ENCODE data around the gene EHMT1.
A peak's percentile ranks its signal among the peaks of the same experiment; 100 is the strongest.

EHMT1 gene

DNA sequence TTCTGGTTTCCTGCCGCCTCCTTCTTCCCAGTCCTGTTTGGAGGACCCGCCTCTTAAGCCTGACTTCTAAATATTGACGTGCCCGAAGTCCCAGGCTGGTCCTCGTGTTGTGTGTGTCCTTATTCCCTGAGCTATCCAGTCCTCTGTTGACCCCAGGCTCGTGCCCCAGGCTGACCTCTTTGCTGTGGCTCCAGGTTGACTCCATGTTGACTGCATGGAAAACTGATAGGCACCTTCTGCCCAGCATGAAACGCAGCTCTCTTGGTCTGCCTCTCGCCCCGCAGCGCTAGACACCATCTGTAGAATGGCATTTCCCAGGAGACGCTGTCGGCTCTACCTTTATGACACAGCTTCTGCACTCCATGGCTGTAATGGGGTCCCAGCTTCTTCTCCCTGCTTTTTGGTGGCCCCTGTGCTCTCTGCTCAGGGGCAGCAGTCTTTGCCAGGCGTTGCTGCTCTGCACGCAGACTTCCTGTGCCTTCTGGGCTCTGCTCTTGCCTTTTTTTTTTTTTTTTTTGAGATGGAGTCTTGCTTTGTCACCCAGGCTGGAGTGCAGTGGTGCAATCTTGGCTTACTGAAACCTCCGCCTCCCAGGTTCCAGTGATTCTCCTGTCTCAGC, 28.4 kb downstream of the EHMT1 start:
- DNase-seq, result no peak

DNA sequence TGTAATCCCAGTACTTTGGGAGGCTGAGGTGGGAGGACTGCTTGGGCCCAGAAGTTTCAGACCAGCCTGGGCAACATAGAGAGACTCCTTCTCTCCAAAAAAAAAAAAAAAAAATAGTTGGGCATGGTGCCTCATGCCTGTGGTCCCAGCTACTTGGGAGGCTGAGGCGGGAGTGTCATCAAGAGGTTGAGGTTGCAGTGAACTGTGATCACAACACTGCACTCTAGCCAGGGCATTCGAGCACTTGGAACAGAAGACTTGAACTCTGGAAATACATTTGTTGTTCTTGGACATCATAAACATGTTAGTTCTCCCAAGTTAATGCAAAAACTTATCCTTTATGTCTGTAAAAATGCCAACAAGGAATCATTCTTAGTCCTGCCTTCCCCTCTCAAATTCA, 29.6 kb downstream of the EHMT1 start:
- DNase-seq, result no peak

- no peak for DNase-seq
Observed at GRCh38 chr9:137649553-137649952, 30.7 kb downstream of the EHMT1 start.

DNA sequence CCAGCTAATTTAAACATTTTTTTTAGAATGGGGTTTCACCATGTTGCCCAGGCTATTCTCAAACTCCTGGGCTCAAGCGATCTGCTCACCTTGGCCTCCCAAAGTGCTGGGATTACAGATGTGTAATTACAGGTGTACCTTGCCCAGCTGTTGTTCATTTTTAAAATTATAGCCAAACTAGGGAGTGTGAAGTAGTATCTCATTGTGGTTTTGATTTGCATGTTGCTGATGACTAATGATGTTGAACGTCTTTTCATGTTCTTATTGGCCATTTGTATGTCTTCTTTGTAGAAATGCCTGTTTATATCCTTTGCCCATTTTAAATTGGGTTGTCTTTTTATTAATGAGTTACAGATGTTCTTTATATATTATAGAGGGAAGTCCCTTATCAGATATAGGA, 31.5 kb downstream of the EHMT1 start:
- DNase-seq, result no peak

DNA sequence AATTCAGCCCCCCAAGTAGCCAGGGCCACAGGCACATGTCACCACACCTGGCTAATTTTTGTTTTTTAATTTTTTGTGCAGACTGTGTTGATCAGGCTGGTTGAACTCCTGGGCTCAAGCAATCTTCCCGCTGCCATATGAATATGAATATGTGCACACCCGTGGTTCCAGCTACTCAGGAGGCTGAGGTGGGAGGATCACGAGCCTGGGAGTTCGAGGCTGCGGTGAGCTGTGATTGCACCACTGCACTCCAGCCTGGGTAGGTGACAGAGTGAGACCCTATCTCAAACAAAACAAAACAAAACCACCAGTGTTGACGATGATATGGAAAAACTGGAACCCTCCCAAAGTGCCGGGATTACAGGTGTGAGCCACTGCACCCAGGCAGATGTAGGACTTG, 32.0 kb downstream of the EHMT1 start:
- DNase-seq, result no peak

- no peak for DNase-seq
Observed at GRCh38 chr9:137656416-137656815, 37.6 kb downstream of the EHMT1 start.

GRCh38 chr9:137657606-137658005, 38.8 kb downstream of the EHMT1 start:
- DNase-seq, result no peak

- DNase-seq, result no peak
Observed at GRCh38 chr9:137658781-137659180, 40.0 kb downstream of the EHMT1 start.

GRCh38 chr9:137660144-137660543, 41.3 kb downstream of the EHMT1 start:
- DNase-seq, result no peak

DNA sequence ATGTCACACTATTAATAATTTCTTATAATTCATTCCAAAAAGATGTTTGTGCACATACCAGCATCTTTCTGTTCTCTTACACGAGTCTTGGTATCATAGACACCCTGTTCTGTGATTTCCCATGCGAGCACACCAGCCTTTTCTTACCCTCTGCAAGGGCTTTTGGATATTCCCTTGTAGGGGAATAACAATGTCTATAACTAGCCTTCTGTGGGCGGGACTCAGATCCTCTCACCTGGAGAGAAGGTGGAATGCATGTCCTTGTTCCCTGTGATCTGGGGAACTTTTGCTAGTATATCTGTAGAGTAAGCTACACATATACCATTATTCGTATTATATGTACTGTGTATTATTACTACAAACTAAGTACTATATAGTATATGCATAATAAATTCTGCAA, 44.8 kb downstream of the EHMT1 start:
- no peak for DNase-seq

- no peak for DNase-seq
Observed at GRCh38 chr9:137664676-137665075, 45.9 kb downstream of the EHMT1 start.

DNA sequence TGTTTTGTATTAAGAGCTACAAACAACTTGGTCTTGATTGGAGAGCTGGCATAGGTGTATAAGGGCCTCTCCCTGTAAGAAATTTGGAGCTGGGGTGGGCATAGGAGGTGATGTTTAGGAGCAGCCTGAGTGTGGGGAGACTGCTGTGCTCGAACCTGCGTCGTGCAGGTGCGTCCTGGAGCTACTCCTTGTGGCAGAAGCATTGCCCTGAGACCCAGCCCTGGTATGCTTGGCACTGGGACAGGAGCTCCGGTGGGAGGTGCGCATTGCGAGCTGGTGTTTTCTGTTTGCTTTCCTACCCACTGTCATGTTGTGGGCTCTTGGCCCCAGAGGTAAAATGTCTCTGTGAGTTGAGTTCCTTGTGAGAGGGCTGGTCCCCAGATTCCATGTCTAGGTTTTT, 46.4 kb downstream of the EHMT1 start:
- no peak for DNase-seq

DNA sequence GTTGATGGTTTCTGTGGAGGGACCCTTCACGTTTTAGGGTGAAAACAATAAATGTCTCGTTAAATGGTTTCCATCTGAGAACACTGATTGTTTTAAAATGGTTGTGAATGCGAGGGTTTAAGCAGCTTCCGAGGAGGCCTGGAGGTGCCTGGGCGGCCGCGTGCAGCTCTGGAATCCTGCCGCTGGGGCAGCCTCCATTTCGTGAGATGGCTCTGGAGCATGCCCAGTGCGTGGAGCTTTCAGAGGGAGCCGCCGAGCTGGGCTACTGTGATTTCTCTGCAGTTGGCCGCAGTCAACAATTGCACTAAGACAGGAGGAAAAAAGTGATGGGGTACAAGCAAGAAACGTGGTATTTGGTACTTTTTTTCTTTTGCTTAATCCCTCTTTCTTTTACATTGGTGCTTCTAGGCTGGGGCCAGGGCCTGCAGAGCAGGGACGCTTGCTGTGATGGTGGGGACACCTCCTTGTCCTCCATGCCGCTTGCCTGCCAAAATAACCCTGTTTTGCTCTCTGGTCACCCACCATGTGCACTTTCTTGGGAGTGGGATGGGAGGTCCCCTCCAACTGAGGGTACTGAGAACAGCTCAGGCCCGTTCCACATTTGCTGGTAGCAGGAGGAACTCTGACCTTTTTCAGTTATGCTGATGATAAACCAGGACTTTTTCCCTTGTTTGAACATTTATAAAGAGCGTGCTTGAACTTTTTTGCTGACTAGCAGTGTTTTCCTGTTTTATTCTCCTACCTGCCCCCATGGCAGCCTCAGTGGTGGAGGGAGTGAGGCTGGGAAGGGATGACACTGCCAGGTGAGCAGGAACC, 47.1 kb downstream of the EHMT1 start:
- DNase-seq, result no peak

DNA sequence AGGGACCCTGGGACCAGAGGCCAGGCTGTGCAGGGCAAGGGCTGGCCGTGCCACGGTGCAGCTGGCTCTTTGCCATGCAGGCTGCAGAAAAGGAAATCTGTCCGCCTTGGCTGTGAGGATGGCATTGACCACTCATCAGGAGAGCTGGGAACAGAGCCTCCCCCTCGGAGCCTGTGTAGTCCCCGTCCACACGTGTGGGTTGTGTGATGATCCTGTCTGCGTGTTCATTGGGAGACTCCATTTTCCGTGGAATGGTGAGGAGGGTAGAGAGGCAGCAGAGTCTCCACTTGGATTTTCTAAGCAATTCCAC, 47.7 kb downstream of the EHMT1 start:
- no peak for DNase-seq

GRCh38 chr9:137666955-137667670, 48.3 kb downstream of the EHMT1 start:
- no peak for DNase-seq

DNA sequence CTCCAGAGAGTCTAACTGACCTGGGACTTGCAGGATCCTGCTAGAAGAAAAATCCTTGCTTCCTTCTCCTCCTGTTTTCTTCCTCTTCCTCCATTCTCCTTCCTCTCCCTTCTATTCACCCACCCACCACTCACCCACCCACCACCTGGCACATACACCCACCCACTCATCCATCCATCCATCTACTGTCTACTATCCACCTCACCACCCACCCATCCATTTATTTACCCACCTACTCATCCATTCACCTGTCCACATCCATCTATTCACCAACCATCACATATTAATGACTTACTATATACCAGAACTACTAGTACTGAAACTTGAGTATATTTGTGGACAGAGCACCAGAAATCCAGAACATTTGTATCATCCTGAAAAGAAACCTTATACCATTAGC, 49.4 kb downstream of the EHMT1 start:
- DNase-seq, result no peak

DNA sequence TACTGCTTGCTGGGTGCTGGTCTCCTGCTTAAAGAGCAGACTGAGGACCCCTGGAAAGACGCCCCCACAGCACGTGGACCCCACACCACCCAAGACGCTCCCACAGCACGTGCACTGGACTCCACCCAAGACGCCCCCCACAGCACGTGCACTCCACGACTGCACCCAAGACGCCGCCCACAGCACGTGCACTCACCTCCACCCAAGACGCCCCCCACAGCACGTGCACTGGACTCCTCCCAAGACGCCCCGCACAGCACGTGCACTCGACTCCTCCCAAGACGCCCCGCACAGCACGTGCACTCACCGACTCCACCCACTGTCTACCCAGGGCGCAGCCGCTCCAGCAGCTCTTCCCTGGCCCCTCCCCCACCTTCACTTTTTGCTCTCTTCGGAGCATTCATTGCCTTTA, 50.5 kb downstream of the EHMT1 start:
- DNase-seq, result no peak

- DNase-seq, result no peak
Observed at GRCh38 chr9:137670391-137671195, 51.8 kb downstream of the EHMT1 start.

GRCh38 chr9:137671196-137671538, 52.4 kb downstream of the EHMT1 start:
- no peak for DNase-seq

DNA sequence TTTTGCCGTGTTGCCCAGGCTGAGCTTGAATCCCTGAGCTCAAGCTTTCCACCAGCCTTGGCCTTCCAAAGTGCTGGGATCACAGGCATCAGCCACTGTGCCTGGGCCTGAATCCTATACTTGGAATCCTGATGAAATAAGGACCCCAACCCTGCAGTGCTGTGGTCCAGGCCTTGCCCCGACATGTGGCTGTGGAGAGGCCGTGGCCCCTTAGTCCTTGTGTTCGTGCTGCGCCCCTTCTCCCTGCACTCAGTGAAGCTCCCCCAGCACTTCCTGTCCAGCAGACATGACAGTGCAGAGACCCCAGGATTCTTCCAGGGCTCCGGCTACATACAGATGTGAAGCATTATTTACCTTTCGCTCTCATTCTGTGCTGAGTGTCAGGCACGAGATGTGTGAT, 52.9 kb downstream of the EHMT1 start:
- DNase-seq, result no peak

DNA sequence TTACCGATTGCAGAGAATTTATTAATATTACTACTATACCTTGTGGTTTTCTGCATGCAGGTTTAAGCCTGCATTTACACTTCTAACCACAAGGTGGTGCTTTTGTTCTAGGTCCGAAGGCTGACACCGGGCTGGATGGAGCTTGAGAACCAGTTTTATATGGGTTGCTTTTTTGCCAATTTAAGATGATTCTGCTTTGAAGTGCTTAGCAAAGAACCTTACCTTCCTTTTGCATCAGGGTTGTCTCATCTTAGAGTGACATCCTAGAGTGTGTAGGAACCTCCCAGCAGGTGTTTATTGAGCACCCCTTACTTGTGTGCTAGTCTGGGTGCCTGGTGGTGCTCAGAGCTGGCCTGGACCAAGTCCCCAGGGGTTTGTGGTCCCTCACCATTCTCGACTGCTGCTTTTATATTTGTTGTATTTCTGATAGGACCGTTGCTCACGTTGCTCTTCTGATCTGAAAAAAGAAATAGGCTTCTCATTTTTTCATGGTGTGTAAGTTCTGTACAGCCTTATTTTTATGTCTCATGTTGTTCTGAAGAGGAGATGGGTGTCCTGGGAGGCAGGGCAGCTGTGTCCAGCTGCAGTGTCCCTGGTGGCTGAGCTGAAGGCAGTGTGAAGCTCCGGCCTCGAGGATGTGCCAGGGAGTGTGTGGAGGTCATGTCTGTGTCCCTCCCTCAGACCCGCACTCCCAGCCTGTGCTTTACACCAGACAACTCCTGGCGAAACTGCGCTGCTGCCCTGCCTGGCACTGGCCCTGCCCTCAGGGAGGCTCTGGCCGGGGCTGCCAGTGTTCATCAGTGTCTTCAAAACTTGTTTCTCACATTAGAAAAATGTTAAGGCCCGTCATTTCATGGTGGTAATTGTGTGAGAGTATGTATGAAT, 54.3 kb downstream of the EHMT1 start:
- DNase-seq, result peak; percentile 58 to 59

DNA sequence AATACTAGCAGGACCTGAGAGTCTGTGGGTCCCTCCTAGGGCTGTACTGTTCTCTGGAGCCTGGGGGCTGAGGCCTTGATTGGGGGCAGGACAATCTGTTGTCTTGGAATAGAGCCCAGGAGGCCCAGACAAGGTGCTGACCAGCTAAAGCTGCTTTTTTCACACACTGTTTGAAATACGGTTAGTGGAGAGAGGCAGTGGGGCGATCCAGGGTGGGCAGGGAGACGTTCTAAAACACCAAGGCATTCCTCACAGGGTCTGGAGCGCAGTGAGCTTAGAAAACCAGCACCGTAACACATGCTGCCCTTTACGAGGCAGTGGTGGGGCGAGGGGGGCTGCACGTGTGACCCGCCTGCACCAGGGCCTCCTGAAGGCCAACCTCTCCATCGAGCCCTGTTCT, 55.1 kb downstream of the EHMT1 start:
- DNase-seq, result no peak
